NCI-H460 (cell line): ENCODE data around the gene KIF18B. TPM values are rescaled to one million over a fixed set of nuclear protein-coding genes. Genes with fewer than 3 reads are reported as not detected.

Experiments
- DNase-seq: peaks from one replicate; pipeline ENCODE4 v3.0.0-alpha.2; 2016; ENCODE audit warnings: low read depth; ENCODE audit errors: extremely low read depth
- total RNA-seq: library from RNA; depleted of rRNA; stranded (reverse); fragments of >200 nt; shearing (Covaris generic); gene quantifications from 2 replicates; pipeline ENCODE4 v1.2.3, GENCODE V29; 2014

The KIF18B gene
- total RNA-seq, 1 experiment from 2014 or later = 12.7 TPM

DNA sequence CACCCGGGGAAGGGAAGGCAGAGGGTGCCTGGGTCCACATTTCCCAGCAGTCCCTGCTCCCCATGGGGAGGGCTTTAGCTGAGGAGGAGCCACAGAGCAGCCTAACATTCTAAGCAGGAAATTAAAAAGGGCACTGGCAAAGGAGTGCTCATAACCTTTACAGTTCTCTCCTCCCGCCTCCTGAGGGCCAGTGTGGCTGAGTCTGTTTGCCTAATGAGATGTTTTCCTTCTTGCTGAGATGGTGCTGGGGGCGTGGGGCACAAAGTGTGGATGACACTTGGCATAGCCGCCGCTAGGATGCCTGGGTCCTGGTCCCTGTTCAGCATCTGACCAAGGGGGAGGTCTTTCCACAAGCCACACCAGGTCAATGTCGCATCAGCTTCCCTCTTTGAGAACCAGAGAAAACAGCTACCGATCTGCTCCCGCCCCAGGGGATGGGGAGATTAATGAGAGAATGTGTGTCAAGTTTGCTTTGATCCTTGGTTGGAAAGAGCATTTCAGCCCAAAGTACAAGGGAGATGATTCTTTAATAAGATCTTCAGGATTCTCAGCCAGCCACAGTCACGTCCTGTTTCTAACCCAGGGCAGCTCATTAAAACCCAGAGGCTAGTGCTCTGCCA lies 5.8 kb downstream of the KIF18B start:
- DNase-seq = no peak

DNA sequence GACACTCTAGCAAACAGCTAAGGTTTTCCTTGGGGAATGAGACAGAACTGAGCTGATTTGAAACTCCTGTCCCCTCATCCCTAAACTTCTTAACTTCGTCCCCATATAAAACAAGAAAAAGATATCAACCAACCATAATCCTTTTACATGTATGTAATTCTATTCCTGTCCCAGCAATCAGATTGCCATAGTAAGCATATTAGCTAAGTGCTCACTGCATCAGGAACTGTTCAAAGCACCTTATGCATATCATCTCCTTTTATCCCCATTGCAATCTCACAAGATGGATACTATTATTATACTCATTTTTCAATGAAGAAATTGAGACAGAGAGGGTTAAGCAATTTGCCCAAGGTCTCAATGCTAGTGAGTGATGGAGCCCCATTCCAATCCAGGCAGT lies 6.8 kb downstream of the KIF18B start:
- no peak for DNase-seq

DNA sequence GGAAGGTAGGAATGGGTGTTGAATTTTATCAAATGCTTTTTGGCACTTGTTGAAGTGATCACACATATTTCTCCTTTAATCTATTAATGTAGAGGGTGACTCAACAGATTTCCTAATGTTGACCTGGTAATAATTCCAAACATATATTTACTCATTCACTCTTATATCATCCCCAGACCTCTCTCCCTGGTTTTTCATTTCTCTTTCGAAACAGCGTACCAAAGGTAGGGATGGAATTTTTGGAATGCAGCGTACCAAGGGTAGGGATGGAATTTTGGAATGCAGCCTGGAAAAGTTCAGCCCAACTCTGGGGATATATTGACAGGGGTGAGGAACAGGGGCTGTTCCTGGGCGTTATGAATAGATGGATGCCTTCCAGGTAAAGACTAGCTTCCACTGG lies 7.3 kb downstream of the KIF18B start:
- DNase-seq = no peak

DNA sequence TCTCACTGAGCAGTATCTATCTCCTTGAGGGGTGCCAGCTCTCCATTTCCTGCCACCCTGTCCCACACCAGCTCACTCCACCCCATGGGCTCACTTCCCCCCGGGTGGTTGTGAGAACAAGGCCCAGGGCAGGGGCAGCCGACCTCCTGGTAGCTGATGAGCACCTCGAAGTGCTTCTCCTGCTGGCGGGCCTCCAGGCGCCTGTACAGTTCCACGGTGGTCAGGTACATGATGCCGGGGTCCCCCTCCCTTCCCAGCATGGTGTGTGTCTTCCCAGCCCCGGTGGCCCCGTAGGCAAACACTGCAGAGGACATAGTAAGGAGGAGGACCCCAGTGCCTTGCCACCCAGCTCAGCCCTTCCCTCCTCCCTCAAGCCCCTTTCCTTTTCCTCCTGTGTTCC lies 12.5 kb downstream of the KIF18B start:
- no peak for DNase-seq

DNA sequence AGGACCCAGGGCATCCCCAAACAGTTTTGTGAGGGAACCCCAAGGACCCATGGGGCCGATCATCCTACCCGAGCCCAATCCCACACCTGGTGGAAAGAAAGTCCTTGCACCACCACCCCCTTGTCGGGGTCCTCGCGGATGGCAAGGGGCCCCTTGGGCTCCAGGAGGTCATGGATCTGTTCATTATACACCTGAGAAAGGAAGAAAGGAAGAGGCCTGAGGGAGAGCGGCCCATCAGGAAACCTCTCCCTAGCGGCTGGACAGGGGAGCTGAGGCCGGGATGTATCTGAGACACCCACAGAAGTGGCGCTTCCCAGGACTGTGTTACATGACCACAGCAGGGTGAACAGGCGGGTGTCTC lies 12.8 kb downstream of the KIF18B start:
- no peak for DNase-seq

DNA sequence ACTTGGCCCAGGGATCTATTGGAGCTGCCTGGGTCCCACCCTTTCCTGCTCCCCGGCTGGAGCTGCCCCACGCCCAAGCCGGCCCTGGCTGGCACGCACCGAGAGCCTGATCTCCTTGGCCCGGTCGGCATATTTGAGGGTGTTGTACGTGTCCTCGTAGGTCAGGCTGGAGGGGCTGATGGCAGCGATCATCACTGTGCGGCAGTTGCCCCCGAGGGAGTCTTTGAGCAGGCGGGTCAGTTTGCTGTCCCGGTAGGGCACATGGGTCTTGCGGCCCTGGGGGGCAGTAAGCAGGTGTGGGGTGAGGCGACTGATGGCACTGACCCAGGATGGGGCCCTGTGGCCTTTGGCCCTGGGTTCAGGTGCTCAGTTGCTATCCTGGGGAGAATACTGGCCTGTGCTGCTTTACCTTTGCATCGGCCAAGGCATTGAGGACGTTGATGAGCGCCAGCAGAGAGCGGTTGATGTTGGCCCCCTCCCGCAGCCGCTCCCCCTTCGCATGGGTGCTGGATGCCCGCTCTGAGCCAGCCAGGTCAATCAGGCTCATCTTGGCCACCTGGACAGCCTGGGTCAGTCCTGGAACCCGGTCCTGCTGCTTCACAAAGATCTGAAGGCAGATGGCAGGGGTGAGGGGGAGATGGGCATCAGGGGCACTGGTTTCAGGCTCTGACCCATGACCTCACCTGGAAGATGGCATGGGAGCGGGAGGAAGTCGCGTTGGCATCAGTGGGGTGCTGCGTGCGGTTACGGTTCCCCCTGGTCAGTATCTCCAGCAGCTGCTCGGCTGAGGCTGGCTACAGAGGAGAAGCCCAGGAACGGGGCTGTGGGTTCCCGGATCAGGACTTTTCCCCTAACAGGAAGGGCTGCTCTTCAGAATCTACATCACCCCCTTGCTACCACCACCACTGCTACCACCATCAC lies 13.5 kb downstream of the KIF18B start:
- no peak for DNase-seq

DNA sequence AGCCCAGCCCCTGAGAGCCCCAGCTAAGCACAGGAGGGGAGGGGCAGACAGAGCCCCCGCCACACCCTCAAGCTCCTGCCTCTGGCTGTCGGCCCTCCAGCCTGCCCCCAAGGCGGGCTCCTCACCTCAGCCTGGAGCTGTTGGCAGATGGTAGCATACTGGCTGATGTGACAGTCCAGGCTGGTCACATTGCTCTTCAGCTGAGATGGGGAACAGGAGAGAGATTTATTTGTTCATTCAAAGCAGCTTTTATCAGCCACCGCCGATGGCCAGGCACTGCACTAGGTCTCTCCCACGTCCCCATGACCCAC lies 14.8 kb downstream of the KIF18B start:
- no peak for DNase-seq

DNA sequence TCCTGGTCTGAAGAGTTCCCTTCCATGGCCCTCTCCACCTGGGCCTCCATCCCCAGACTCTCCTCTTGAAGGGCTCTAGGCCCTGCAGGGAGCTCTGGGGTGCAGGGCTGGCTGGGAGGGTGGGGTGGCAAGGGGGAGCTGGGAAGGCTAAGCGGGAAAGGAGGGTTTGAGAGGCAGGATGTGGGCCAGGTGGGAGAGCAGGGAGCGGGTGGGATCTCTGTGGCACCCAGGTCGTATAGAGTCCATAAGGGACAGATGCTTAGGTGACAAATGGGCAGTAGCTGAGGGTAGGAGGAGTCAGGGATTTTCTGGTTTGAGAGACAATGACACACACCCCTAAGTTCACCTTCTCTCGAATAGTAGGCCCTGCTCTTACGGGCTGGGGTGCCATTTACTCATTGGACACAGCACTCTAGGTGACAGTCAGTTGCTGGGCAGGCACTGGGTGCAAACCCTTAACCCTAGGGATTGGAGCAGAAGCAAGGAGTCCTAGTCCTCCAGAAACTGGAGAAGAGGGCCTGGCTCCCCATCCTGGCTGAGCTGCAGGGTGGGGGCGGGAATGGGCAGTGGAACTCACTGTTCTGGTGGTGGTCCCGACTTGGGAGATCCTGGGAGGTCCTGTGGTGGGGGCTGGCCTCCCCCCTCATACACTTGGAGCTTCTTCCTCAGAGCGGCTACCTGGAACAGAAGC lies 15.3 kb downstream of the KIF18B start:
- DNase-seq = no peak

DNA sequence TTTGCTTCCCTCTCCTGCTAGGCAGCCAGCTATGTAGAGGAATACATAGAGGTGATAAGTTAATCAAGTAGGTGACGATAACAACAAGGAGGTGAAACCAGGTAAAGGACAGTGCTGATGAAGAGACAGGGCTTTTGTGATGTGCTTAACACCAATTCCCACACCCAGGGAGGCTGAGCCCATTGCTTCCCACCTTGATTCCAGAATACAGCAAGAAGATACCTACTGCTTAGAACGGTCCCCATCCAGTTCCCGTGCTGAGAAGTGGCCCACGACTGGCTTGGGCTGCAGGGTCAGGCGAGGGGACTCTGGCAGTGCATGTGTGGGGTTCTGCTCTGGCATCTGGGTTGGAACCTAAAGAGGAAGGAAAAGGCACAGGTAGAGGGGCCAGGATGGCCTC lies 16.2 kb downstream of the KIF18B start:
- no peak for DNase-seq

DNA sequence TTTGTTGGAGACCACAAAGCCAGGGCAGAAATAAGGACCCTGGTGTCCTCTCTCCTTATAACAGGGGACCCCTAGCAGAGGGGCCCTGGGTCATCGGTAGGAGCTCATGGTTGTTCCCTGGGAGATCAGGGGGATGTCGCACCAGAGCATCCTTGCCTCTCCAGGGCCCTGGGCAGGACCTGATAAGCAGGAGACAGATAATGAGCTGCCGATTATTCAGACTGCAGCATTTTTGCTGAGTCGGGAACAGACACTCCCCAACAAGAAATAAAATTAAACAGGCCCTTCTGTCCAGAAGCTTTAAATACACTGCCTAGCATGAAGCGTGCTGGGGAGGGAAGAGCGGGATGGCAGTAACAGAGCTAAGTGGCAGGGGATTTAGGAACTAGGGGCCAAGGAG lies 16.9 kb downstream of the KIF18B start:
- DNase-seq = no peak

DNA sequence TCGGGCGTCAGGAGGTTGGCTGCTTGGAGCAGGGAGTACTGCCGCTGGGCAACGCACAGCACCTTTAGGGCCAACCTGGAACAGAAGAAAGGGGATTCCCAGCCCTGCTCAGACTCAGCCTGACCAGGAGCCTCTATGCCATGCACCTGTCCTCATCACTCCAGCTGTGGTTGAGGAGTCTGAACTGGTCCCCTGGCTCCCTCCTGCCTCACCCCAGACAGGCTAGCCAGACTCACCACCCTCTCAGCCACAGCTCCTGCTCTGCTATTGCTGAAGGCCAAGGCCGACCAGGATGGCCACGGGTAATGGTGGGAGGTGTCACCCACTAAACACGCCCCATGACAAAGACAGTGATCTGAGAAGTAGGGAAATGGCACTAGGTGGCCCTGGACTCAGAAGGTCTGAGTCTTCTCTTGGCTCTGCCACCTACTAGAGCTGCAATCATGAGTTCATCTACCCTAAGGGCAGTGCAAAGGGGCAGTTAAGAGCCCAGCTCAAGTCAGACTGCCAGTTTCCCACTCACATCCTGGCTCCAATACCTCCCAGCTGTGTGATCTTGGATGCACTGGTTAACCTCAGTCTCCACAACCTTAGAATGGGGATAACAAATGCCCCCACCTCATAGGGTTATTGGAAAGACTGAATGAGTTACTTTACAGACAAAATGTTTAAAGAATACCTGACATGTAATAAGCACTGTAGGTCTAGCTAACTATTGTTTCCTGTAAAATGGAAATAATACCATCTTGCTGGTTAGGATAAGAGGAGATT lies 18.4 kb downstream of the KIF18B start:
- DNase-seq = no peak

DNA sequence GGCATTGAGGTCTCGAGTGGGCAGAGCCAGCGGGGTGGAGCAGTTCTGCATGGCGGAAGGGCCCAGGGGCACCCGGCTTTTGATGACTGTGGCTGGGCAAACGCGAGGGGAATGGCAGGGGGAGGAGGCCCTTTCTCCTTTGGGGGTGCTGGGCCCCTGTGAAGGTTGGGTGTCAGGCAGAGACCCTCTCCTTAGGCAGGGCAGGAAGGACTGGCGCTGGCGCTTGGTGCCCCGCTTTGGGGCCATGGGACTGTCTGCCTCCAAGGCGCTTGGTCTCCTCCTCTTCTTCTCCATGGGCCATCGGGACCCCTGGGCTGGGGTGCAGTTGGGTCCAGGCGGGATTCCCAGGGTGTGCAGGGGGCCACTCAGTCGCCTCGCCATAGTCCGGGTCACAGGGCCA lies 19.4 kb downstream of the KIF18B start:
- no peak for DNase-seq

DNA sequence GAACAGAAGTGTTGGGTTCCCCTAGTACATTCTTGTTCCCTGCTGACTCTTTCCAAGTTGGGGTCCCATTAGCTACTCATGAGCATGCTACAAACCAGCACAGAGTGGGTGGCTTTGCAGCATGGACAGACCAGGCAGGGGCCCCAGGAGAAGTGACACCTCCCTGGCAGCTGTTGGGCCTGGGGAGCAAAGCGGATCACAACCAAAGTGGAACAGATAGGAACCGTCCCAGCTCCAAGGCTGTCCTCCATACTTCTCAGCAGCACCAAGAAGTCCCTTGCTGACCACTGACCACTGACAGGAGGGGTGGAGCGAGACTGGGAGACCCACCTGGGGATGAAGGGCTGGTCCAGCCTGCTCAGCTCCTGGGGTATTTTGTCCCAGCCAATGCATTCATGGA lies 19.9 kb downstream of the KIF18B start:
- DNase-seq = no peak

DNA sequence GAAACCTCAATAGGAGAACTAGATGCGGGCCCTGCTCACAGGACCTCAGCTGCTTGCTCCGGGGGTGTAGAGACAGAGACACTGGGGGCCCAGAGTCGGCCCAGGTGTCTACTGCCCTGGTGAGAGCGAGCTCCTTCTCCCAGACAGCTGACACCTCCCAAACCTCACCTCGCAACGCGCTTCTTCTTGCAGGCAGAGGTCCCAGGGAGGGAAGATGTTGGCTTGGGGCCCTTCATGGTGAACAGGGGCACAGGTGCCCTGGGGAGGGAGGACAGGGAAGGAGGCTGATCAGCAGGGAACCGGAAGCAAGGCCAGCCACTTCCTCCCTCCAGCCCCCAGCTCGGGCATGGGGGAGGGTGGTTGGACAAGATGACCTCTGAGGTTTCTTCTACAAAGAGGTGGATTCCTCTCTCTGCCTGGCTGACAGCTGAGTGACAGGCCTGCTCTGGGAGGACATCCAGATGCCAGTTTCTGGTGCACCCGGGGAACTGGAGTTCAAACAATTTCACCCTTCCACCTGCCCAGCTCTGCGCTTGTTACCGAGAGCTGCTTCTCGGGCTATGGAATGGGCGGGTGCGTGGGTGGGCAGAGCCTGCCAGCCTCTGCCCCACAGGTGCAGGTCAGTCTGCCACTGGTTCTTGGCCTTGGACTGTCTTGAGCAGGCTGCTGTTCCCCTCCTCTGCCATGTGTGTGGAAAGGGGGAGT lies 20.6 kb downstream of the KIF18B start:
- no peak for DNase-seq

DNA sequence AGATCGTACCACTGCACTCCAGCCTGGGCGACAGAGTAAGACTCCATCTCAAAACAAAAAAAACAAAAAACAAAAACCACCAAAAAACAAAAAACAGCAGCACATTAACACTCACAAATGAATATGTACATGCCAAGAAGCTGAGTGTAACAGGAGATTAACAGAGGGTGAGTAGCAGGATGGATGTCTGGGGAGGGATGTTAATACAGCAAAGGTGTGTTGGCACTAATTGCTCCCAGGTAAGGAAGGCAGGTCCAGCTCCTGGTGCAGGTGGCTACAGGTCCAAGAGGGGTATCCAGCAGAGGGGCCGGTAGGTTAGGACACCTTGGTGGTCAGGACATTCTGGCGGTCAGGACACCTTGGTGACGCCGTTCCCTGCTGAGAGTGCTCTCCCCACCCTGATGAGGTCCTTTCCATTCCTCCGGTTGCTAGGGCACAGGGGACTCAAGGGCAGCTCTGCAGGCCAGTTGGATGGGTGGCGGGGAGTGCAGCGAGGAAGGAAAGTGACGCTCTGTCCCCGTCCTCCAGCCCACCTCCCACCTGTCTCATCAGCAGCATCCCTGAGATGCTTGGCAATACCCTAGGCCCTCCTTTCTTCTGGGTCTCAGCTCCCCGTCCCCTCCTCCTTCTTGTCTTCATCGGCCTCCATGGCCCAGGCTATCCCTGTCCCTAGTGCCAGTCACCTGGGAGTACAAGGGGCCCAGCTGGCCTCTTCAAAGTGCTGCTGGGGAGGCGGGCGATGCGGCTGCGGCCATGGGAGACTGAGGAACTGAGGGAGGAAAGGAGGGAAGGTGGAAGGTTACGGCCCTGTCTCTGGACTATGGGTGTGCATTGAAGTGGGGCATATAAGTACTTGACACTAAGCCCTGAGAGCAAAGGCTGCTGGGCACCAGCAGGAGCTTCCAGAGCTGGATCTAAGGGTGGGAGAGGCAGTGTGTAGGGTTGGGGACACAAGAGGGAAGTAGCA lies 21.6 kb downstream of the KIF18B start:
- no peak for DNase-seq

DNA sequence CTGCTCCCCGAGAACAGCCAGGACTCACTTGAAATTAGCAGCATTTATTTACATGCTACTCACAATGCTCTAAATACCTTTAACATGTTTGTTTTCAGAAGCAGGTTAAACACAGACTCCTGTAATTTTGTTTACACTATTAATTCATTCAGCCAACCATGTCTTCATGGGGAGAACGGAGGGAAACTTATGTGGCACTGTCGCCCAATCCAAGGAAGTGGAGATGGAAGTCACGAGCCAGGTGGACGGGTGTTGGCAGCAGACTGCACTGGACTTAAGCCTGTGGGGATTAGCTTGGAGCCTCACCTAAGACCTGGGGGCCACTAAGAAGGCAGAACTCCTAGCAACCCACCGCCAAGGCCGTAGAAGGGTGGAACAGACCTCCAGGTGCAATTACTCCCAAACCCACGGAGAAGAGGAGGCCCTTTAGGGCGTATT lies 23.4 kb downstream of the KIF18B start:
- no peak for DNase-seq

DNA sequence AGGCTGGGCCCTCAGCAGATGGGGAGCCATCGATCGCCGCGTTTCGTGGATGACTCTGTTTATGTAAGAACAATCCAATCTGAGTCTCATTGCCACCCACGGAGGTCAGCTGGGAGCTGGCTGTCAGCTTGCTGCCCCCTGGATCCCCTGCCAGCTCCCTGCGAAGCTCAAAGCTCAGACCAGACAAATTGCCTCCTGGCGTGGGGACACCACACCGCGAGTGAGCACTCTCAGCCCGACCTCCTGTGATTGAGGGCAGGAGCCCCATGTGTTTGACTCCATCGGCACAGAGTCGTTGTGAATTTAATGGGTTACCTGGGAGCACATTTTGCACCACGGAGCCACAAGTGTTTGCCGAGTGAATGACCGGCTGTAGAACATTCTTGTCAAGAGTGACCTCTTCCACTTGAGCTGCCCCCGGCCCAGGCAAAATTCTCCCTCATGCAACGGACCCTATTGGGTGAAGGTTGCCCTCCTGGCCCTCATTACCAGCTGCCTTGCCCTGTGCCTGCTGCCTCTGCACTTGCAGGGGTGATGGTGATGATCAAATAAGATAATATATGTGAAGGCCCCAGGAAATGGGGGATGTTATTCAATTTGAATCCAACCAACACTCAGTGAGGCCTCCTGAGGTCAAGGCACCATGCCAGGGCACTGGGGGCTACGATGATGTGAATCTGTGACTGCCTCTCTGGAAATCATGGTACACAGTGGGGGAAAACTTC lies 24.7 kb downstream of the KIF18B start:
- DNase-seq = no peak

DNA sequence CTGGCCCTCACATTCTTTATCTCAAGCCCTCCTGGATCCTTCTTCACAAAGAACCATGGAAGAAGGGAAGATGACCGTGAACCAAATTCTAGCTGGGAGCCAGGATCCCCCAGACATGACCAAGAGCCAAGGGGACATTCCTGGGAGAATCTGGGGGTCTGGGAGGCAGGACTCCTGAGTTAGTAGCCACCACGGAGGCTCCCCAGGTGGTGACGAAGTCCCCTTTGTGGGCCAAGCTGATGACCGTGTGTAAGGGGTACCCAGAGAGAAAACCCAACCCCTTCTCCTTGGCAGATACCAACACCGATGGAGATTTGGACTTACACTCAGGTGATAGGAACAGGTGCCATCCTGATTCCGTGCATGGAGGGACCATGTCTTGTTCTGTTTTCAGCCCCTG lies 25.4 kb downstream of the KIF18B start:
- no peak for DNase-seq
